ENCODE measurements around the gene ATG2A. TPM values are rescaled to one million over a fixed set of nuclear protein-coding genes. Genes with fewer than 3 reads are reported as not detected.

ATG2A gene
- 10 to 100 TPM; 20.6 to 24.1 (median 21.7) TPM for total RNA-seq

GRCh38 chr11:64916775-64917662 lies at the start of gene ATG2A:
TSS of gene ATG2A (minus strand) at chr11:64917209. CDS start at chr11:64917135, 74 bp downstream.
- peak; percentile 97 for ATAC-seq
- no peaks in the 10 kb centered on the region for H3K36me3 Mint-ChIP-seq (ENCODE audit: insufficient read depth)
- H3K9me3 Mint-ChIP-seq: no peaks in the 10 kb centered on the region
- DNase-seq: peak; percentile 99
- peak within 1 kb of the TSS; percentile 86 for H3K4me3 Mint-ChIP-seq
- peaks cover 25% of the 10 kb centered on the region for H3K4me1 Mint-ChIP-seq (ENCODE audit: low read depth)
- H3K27me3 Mint-ChIP-seq (ENCODE audit: low read depth): no peaks in the 10 kb centered on the region

GRCh38 chr11:64963072-64963631 lies 46.1 kb upstream of the ATG2A start:
- Mint-ChIP-seq H3K36me3 (ENCODE audit: insufficient read depth) (no peaks in the 10 kb centered on the region), H3K27me3 (ENCODE audit: low read depth) (peaks cover 2% of the 10 kb centered on the region), H3K4me1 (ENCODE audit: low read depth) (peaks cover 4% of the 10 kb centered on the region), H3K4me3 (no peak overlapping the region), H3K9me3 (no peaks in the 10 kb centered on the region)
- DNase-seq (no peak), ATAC-seq (no peak)

GRCh38 chr11:64960719-64961118 lies 43.7 kb upstream of the ATG2A start:
- H3K4me3 Mint-ChIP-seq: no peak overlapping the region
- no peaks in the 10 kb centered on the region for H3K4me1 Mint-ChIP-seq (ENCODE audit: low read depth)
- H3K9me3 Mint-ChIP-seq: no peaks in the 10 kb centered on the region
- peaks cover 4% of the 10 kb centered on the region for H3K27me3 Mint-ChIP-seq (ENCODE audit: low read depth)
- no peaks in the 10 kb centered on the region for H3K36me3 Mint-ChIP-seq (ENCODE audit: insufficient read depth)
- DNase-seq (no peak), ATAC-seq (no peak)

- Mint-ChIP-seq H3K9me3 (no peaks in the 10 kb centered on the region), H3K36me3 (ENCODE audit: insufficient read depth) (no peaks in the 10 kb centered on the region), H3K27me3 (ENCODE audit: low read depth) (peaks cover 4% of the 10 kb centered on the region), H3K4me1 (ENCODE audit: low read depth) (no peaks in the 10 kb centered on the region), H3K4me3 (no peak overlapping the region)
- ATAC-seq: no peak
- DNase-seq: no peak
Observed at GRCh38 chr11:64959498-64959897, 42.5 kb upstream of the ATG2A start.

- no peaks in the 10 kb centered on the region for H3K36me3 Mint-ChIP-seq (ENCODE audit: insufficient read depth)
- ATAC-seq: no peak
- no peaks in the 10 kb centered on the region for H3K9me3 Mint-ChIP-seq
- H3K27me3 Mint-ChIP-seq (ENCODE audit: low read depth): peaks cover 6% of the 10 kb centered on the region
- H3K4me1 Mint-ChIP-seq (ENCODE audit: low read depth): no peaks in the 10 kb centered on the region
- no peak for DNase-seq
- H3K4me3 Mint-ChIP-seq: no peak overlapping the region
Observed at GRCh38 chr11:64954201-64954600, 37.2 kb upstream of the ATG2A start.

- DNase-seq (no peak), ATAC-seq (no peak)
- H3K36me3 Mint-ChIP-seq (ENCODE audit: insufficient read depth): no peaks in the 10 kb centered on the region
- no peaks in the 10 kb centered on the region for H3K4me1 Mint-ChIP-seq (ENCODE audit: low read depth)
- no peaks in the 10 kb centered on the region for H3K9me3 Mint-ChIP-seq
- H3K27me3 Mint-ChIP-seq (ENCODE audit: low read depth): peaks cover 4% of the 10 kb centered on the region
- no peak overlapping the region for H3K4me3 Mint-ChIP-seq
Observed at GRCh38 chr11:64951529-64951928, 34.5 kb upstream of the ATG2A start.

- Mint-ChIP-seq H3K36me3 (ENCODE audit: insufficient read depth) (no peaks in the 10 kb centered on the region), H3K4me1 (ENCODE audit: low read depth) (no peaks in the 10 kb centered on the region), H3K27me3 (ENCODE audit: low read depth) (peaks cover 8% of the 10 kb centered on the region), H3K4me3 (no peak overlapping the region), H3K9me3 (no peaks in the 10 kb centered on the region)
- ATAC-seq: no peak
- DNase-seq: no peak
Observed at GRCh38 chr11:64947208-64947814, 30.3 kb upstream of the ATG2A start.

GRCh38 chr11:64936539-64936938 lies 19.5 kb upstream of the ATG2A start:
- DNase-seq: no peak
- ATAC-seq: no peak
- Mint-ChIP-seq H3K36me3 (ENCODE audit: insufficient read depth) (peaks cover 6% of the 10 kb centered on the region), H3K27me3 (ENCODE audit: low read depth) (no peaks in the 10 kb centered on the region), H3K4me3 (no peak overlapping the region), H3K9me3 (no peaks in the 10 kb centered on the region), H3K4me1 (ENCODE audit: low read depth) (no peaks in the 10 kb centered on the region)

- Mint-ChIP-seq H3K36me3 (ENCODE audit: insufficient read depth) (peaks cover 12% of the 10 kb centered on the region), H3K4me1 (ENCODE audit: low read depth) (no peaks in the 10 kb centered on the region), H3K27me3 (ENCODE audit: low read depth) (no peaks in the 10 kb centered on the region), H3K4me3 (no peak within 1 kb of the TSS), H3K9me3 (no peaks in the 10 kb centered on the region)
- DNase-seq: no peak
- ATAC-seq: no peak
Observed at GRCh38 chr11:64935359-64936081, 18.5 kb upstream of the ATG2A start, which contains the start of gene GPHA2. TSS of gene GPHA2 (minus strand) at chr11:64935893. CDS start at chr11:64935460, 433 bp downstream.

GRCh38 chr11:64934682-64935358 lies 17.8 kb upstream of the ATG2A start:
- Mint-ChIP-seq H3K27me3 (ENCODE audit: low read depth) (no peaks in the 10 kb centered on the region), H3K9me3 (no peaks in the 10 kb centered on the region), H3K4me3 (no peak overlapping the region), H3K36me3 (ENCODE audit: insufficient read depth) (peaks cover 17% of the 10 kb centered on the region), H3K4me1 (ENCODE audit: low read depth) (no peaks in the 10 kb centered on the region)
- DNase-seq (no peak), ATAC-seq (no peak)

GRCh38 chr11:64933935-64934681 lies 17.1 kb upstream of the ATG2A start:
- ATAC-seq (no peak), DNase-seq (no peak)
- Mint-ChIP-seq H3K4me3 (no peak overlapping the region), H3K36me3 (ENCODE audit: insufficient read depth) (peaks cover 20% of the 10 kb centered on the region), H3K9me3 (no peaks in the 10 kb centered on the region), H3K4me1 (ENCODE audit: low read depth) (no peaks in the 10 kb centered on the region), H3K27me3 (ENCODE audit: low read depth) (no peaks in the 10 kb centered on the region)

GRCh38 chr11:64933213-64933934 lies 16.4 kb upstream of the ATG2A start:
- no peaks in the 10 kb centered on the region for H3K9me3 Mint-ChIP-seq
- H3K36me3 Mint-ChIP-seq (ENCODE audit: insufficient read depth): peaks cover 20% of the 10 kb centered on the region
- ATAC-seq (no peak), DNase-seq (no peak)
- no peaks in the 10 kb centered on the region for H3K4me1 Mint-ChIP-seq (ENCODE audit: low read depth)
- H3K4me3 Mint-ChIP-seq: no peak overlapping the region
- H3K27me3 Mint-ChIP-seq (ENCODE audit: low read depth): no peaks in the 10 kb centered on the region

- Mint-ChIP-seq H3K4me1 (ENCODE audit: low read depth) (no peaks in the 10 kb centered on the region), H3K9me3 (no peaks in the 10 kb centered on the region), H3K27me3 (ENCODE audit: low read depth) (no peaks in the 10 kb centered on the region), H3K4me3 (no peak overlapping the region), H3K36me3 (ENCODE audit: insufficient read depth) (peaks cover 20% of the 10 kb centered on the region)
- ATAC-seq (no peak), DNase-seq (no peak)
Observed at GRCh38 chr11:64932324-64932723, 15.3 kb upstream of the ATG2A start.
